HG03469 (cell line): ENCODE data around the gene FRMD8.

ENCODE experiments used
- ATAC-seq: cut with Tn5 transposase; IDR thresholded peaks from one replicate; pipeline ENCODE4 v1.9.1; 2021; ENCODE audit warnings: mild to moderate bottlenecking, moderate library complexity, moderate number of reproducible peaks; ENCODE audit not compliant: unreplicated experiment

Gene FRMD8

DNA sequence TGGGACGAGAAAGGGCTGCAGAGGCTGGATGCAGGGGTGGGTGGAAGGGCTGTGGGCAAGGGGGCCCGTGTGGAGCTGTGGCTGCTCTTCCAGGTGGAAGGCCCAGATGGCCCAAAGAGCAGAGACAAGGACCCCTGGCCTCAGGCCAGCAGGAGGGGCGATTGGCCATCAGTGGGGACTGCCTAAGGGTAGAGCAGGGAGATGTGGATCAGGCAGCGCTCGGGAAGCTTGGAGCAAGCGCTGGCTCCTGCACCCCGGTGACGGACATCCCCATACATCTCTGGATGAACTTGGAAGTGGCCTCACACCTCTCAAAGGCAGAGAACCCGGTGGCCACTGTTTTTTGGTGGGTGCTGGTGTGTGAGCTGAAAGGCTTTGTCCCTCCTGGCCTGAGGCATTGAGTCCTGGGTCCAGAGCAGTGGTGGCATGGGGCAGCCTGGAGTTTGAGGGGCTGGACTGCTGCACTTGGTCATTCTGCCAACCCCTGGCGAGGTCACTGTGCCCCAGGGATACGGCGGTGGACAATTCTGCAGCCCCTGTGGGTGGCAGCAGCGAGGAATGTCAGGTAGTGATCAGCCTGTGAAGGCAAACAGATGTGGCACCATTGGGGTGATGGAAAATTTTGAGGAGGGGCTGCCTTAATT, 5.9 kb downstream of the FRMD8 start:
- ATAC-seq: no peak

DNA sequence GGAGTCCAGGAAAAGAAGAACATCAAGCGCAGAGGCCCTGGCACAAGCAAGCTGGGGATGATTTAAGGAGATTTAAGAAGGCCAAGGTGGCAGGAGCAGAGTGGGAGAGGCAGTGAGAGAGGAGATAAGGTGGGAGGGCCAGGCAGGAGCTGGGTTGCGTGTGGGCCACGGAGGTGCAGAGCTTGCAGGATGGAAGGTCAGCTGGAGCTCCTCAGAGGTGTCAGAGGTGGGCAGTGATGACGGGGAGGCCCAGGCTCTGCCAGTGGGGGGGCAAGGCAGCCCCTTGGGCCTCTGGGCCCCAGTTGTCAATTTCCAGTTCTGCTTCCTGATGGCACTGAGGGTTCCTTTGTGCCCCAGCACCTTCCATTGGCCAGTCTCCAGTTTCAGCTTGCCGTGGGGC, 6.5 kb downstream of the FRMD8 start:
- ATAC-seq: no peak

DNA sequence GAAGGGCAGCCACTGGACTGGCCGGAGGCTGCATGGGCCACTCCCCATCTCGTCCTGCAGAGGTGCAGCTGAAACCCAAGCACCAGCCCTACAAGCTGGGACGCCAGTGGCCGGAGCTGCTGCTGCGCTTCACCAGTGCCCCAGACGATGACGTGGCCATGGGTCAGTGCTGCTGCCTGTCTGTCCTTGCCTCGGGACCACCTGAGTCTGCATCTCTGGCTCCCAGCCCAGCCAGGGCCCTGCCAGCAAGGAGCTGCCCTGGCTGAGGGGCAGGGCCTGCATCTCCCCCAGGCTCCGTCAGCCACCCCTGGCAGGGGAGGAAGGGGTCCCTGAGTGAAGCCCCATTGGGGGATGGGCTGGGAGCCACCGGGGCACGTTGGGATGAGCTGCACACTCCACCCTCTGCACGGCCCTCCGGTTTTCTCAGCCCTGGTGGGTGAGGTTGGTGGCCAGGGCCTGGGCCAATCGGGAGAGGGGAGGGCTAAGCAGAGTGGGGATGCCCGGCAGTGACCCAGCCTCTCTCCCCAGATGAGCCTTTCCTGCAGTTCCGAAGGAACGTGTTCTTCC, 7.2 kb downstream of the FRMD8 start:
- ATAC-seq: no peak

DNA sequence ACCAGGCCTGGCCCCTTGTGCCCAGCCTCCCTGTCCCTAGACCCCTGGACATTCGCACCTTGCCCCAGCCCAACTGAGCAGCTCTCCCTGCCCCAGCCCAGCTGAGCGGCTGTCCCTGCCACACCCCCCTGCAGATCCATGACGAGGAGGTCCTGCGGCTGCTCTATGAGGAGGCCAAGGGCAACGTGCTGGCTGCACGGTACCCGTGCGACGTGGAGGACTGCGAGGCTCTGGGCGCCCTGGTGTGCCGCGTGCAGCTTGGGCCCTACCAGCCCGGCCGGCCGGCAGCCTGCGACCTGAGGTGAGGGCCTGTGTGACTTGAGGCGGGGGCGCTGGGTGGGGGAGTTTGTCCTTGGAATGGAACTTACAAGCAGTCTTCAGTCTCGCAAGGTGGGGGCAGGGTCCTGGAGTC, 7.7 kb downstream of the FRMD8 start:
- ATAC-seq: no peak

DNA sequence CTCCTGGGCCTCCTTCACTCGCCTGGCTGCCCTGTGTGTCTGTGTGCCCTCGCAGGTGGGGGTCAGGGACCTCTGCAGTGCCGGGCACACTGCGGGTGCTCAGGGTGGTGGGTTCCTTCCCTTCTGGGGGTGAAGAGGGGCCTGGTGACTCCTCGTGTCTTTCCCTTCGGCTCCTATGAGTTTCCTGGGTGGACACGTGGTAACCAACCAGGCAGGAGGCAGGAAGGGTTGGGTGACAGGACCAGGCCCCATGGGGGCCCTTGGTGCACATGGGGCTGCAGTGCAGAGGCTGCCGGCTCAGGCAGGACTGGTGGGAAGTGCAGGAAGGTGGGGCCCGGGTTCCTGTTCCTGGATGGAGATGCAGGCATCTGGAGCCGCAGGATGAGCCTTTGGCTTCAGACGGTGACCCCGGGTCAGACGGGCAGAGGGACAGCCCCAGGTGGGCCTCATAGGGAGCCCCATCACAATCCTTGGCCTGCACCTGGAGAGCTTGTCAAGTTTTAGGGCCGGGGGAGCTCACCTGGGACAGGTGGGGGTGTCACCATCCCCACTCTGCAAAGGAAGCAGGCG, 9.6 kb downstream of the FRMD8 start:
- no peak for ATAC-seq

DNA sequence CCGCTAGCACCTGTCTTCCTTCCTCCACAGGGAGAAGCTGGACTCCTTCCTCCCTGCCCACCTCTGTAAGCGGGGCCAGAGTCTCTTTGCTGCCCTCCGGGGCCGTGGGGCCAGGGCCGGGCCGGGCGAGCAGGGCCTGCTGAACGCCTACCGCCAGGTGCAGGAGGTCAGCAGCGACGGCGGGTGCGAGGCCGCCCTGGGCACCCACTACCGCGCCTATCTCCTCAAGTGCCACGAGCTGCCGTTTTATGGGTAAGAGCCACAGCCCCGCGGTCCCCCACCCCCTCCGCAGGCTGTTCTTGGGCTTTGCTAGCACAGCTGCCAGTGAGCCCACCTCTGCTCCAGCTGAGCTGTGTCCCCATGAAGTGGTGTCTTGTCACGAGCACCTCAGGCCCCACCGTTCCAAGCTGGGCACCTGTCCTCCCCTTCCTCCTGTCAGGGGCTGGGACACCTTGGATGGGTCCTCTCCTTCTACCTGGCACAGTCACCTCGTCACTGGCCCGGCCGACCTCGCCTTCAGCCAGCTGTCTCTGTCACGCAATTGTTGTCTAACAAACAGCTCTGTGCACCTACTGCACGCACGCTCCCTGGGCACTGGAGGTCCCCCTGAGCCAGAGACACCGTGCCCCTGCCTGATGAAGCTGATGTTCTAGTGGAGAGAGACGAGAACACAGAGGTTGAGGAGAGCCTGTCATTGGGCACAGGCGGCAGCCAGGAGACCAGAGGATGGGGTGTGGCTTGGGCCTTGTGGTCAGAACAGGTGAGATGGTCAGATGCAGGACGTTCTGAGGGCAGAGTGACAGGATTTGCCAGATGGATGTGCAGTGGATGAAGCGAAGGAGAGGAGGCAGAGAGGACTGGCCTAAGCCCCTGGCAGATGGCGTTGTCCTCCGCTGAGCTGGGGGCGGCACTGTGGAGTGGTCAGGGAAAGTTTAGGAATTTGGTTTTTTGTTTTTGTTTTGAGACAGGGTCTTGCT, 10.6 kb downstream of the FRMD8 start:
- no peak for ATAC-seq

DNA sequence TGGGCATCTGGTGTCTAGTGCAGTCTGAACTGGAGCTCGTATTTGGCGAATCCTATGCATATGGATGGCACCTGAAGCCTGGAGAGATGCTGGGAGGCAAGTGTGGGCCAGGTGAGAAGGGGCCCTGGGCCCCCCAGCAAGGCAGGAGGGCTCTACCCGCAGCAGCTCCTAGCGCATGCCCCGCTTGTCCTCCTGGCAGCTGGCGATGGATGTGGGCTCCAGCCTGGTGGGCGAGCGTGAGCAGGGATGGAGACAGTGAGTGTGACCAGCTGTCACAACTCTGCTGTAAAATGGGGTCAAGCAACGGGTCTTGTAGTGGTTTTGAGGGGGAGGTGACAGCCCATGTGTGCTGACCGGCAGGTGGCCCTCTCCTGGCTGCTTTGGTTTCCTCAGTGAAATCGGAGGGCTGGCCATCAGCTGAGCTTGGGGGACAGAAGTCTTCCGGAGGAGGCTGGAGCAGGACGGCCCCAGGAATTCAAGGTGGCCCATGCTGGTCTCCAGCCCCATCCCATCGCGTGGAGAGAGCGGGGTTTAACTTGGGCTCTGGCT, 12.0 kb downstream of the FRMD8 start:
- ATAC-seq: no peak

DNA sequence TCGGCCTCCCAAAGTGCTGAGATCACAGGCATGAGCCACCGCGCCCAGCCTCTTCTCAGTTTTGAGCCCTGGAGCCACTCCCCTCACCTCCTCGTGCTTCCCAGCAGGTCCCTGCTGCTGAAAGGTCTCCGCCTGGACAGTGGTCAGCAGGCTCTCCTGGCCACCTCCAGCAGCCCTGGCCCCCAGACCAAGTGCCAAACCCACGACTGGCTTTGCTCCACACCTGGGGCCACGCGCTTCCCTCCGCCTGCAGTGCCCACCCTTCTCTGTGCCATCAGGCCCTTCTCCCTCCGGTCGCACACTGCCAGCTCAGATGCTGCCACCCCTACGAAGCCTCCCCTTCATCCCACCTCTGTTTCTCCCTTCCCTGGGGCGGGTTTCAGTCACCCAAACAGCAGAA, 12.8 kb downstream of the FRMD8 start:
- ATAC-seq: no peak

DNA sequence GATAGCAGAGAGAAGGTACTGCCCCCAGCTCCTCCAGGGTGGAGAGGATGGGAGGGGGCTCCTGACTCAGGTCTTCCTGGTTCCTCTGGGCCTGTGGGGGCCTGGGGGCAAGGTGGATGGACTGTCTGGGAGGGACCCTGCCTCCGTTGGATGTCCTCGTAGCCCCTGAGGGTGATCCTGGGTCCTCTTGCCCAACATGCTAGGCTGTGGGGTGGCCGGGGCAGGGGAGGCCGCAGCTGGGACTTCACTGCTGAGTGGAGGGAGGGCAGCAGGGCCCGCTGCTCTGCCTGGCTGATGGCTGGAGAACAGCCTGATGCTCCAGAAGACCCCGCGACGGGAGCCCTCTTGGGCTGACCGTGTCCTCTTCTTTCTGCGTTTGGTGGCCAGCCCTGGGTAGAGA, 13.4 kb downstream of the FRMD8 start:
- no peak for ATAC-seq

DNA sequence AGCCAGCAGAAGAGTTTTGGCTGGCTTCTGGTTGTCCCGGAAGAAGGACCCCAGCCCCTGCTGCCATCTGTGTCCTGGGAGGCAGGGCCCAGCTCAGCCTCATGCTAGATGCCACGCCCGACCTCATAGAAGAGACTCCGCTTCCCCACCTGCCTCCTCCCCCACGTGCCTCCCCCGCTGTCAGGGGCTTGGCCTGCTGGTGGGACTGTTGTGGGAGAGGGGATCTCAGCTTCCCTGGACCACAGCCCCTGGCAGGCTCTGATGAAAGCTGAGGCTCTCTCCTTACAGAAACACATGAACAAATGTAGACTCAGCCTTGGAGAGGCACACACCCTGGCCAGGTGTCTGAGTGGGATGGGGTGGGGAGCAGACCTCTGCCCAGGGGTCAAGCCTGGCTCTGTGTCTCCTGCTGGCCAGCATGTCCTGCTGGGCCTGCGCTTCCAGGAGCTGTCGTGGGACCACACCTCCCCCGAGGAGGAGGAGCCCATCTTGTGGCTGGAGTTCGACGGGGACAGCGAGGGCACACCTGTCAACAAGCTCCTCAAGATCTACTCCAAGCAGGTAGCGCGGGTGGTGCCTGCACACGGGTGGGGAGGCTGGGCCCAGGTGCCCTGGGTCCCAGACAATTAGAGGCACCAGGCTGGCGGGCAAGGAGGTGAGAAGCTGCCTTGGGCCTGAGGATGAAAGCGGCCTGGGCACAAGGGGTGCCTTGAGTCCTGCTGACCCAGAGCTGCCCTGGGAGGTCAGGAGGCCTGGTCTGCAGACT, 14.1 kb downstream of the FRMD8 start:
- no peak for ATAC-seq

DNA sequence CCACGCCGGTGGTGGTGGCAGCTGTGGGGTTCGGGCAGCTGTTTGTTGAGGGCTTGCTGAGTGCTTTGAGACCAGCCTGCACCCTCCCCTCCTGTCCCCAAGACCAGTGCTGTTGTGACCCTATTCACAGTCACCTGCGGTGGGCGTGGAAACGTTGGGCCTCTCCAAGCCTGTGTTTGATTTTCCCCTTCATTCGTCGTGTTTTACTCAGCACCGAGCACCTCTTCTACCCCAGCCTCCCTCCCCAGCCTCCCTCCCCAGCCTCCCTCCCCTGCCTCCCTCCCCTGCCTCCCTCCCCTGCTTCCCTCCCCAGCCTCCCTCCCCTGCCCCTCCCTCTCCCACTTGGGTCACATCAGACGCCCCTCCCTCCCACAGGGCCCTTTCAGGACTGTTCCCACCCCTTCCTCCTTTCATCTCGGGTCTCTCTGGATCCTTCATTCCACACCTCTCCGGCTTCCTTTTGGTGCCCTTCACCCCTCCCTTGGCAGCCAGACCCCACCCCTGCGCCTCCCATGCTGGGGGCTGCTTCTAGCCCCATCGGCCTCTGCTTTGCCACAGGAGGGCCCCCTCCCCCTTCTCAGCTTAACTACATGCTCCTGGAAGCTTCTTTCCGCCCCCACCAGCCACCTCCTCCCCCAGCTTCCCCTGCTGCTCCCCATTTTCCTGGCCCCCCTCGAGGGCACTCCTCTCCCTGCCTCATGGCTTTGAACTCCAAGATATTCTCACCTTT, 14.8 kb downstream of the FRMD8 start:
- ATAC-seq: no peak

DNA sequence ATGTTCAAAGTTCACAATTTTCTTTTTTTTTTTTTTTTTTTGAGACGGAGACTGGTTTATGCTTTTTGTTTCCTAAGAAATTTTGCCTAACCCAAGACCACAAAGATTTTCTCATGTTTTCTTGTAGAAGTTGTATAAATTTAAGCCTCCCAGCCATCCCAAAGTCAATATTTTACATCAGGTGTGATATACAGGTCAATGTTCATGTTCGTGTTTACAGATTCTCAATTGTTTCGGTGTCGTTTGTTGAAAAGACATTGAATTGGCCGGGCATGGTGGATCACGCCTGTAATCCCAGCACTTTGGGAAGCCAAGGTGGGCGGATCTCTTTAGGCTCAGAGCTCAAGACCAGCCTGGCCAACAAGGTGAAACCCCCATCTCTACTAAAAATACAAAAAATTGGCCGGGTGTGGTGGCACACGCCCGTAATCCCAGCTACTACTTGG, 15.4 kb downstream of the FRMD8 start:
- no peak for ATAC-seq

DNA sequence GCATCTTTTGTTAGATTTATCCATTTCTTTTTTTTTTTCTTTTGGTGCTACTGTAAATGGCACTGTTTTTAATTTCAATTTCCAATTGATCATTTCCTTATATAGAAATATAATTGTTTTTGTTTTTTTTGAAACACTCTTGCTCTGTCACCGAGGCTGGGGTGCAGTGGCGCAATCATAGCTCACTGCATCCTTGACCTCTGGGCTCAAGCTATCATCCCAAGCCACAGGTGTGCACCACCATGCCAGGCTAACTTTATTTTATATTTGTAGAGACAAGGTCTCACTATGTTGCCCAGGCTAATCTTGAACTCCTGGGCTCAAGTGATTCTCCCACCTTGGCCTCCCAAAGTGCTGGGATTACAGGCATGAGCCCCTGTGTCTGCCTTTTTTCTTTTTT, 16.4 kb downstream of the FRMD8 start:
- ATAC-seq: no peak

DNA sequence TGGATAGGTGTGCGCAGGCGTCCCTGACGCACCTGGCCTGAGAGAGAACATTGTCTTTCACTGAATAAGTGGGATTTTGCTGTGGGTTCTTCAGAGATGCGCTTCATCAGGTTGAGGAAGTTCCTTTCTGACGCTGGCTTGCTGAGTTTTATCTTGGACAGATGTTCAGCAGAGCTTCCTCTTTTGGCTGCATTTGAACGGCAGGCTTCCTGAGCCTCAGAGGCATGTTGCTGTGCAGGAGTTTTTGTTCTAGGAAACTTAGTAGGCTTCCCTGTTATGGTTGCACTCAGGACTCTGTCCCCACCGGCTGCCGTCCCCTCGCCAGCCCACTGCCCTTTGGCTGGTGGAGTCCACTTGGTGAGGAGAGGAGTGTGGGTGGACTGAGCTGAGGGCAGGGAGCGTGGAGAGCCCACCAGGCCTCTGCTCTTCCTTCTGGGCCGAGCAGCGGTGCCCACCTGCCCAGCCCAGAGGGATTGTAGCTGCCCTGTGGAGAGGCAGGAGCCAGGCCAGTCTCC, 17.2 kb downstream of the FRMD8 start:
- no peak for ATAC-seq

DNA sequence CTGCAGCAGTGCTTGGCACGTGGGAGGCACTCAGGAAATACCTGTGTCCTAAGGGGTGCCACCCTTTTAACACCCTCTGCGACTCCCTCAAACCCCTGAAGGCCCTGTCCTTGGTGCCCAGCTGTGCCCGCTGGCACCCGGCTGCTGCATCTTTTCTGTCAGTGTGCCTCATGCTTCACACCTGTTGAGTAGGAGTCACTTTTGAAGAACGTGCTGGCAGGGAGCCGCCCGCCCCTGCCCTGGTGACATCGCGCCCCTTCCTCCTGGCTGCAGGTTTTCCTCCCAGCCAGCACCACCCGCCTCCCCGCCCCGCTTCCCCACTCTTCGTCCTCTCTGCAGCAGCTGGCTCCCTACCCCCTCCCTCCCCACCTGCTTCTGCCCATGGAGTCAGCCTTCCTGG, 17.8 kb downstream of the FRMD8 start:
- no peak for ATAC-seq

DNA sequence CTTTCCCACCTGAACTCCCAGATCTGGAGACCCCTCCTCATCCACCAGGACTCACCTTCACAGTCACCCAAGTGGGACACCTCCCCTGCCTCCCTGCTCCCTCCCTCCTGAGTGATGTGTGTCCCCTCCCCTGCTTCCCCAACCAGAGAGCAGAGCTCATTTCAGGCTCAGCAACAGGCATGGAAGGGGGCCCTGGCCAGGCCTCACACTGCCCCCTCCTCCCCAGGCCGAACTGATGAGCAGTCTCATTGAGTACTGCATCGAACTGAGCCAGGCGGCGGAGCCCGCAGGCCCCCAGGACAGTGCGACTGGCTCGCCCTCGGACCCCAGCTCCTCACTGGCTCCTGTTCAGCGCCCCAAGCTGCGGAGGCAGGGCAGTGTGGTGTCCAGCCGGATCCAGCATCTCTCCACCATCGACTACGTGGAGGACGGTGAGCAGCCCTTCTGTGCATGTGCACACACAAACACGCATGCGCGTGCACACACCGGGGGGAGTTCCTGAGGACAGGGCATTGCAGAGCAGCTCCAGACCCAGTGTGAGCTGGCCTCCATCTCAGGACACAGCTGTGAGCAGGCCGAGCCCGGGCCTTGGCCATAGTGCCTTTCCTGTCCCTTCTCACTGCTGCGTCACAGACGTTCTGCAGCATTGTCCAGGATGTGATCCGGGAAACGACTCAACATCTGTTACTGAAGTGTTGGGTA, 18.4 kb downstream of the FRMD8 start:
- no peak for ATAC-seq

DNA sequence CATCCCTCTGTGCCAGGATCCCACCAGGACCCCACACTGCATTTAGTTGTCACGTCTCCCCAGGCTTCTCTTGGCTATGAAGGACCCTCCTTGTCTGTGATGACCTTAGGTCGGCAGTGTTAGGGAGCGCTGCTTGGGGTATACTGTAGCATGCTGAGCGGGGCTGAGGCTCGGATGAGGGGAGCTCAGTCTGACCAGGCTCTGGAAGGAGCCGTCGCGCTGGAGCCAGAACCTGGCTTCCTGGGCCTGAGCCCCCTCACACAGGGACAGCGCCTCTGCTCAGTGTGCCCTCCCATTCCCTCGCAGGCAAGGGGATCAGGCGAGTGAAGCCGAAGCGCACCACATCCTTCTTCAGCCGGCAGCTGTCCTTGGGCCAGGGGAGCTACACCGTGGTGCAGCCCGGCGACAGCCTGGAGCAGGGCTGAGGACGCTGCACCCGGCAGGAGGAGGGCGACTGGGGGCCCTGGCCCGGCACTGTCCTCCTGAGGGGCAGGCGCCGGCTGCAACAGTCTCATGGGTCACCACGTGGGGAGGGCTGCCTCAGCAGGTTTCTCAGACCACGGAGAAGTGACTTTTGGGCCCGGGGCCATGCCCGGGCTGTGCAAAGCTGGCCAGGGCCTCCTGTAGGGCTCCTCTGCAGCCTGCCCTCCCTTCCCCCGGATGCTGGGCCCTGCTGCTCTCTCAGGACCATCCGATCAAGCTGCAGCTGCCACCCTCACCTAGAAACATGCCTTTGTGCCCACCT, 24.7 kb downstream of the FRMD8 start:
- no peak for ATAC-seq

DNA sequence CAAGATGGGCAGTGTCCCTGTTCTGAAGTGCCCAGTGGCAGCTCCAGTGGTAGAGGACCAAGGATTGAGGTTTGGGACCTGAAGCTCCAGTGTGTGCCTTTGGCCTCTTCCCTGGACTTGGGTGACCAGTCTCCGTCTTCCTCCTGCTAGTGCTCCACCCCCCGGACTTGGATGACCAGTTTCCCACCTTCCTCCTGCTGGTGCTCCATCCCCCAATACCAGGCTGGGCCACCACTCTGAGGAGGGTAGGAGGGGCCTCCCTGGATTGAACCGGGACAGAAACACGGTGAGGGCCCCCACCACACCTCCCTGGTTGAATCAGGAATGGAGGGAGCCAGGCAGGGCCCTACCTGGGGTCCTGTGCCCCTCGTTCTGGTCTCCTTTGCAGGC, 25.2 kb downstream of the FRMD8 start:
- ATAC-seq: no peak
